CD4-positive, alpha-beta memory T cell (primary cell): ENCODE results near the gene TMEM147. TPM values are rescaled to one million over a fixed set of nuclear protein-coding genes. Genes with fewer than 3 reads are reported as not detected.
A peak's percentile ranks its signal among the peaks of the same experiment; 100 is the strongest.

Experiments
- CTCF ChIA-PET: fragments of 350-600 bp; sonication (Branson Sonifier 250); formaldehyde crosslinking; loops from one replicate; lab custom pipeline; 2021; ENCODE audit warnings: inconsistent platforms; ENCODE audit not compliant: partially characterized antibody; lab: Charles Lee
- POLR2A ChIA-PET: fragments of 350-600 bp; sonication (Branson Sonifier 250); formaldehyde crosslinking; loops from one replicate; lab custom pipeline; 2021; ENCODE audit not compliant: partially characterized antibody; lab: Charles Lee
- DNase-seq, 5 donors: peaks; one replicate each; pipeline versions ENCODE4 v3.0.0 to v3.0.0-alpha.2; 2020 to 2022; ENCODE audit warnings: mixed read lengths in 1 of 5
- H3K27ac ChIP-seq: one replicate; pipeline ENCODE4 v1.7.0; 2013; ENCODE audit warnings: low read depth, low read length
- H3K27me3 ChIP-seq: 2 replicates; pipeline ENCODE4 v1.7.0; 2013; ENCODE audit warnings: mild to moderate bottlenecking, low read length, moderate library complexity; ENCODE audit not compliant: insufficient read depth
- H3K36me3 ChIP-seq: 2 replicates; pipeline ENCODE4 v1.7.0; 2013; ENCODE audit warnings: mild to moderate bottlenecking, low read length, moderate library complexity; ENCODE audit not compliant: insufficient read depth
- H3K4me1 ChIP-seq: 2 replicates; pipeline ENCODE4 v1.7.0; 2013; ENCODE audit warnings: mild to moderate bottlenecking, low read length, moderate library complexity; ENCODE audit not compliant: insufficient read depth
- H3K4me3 ChIP-seq, 2 donors: one replicate each; pipeline ENCODE4 v1.7.0; 2013; ENCODE audit warnings: low read length in 2 of 2, mild to moderate bottlenecking in 1 of 2
- H3K9me3 ChIP-seq, 2 donors: one replicate each; pipeline ENCODE4 v1.7.0; 2013; ENCODE audit warnings: low read length in 2 of 2, control low read depth in 1 of 2; ENCODE audit not compliant: control insufficient read depth in 1 of 2
- H3K27ac Mint-ChIP-seq, 7 donors: one replicate each; pipeline ENCODE4 v1.8.0; 2020 to 2021; ENCODE audit warnings: mixed read lengths in 7 of 7, mild to moderate bottlenecking in 6 of 7, inconsistent platforms in 3 of 7, moderate library complexity in 3 of 7
- H3K27me3 Mint-ChIP-seq, 2 donors: one replicate each; pipeline ENCODE4 v1.8.0; 2020 to 2021; ENCODE audit warnings: mixed read lengths in 2 of 2
- H3K36me3 Mint-ChIP-seq, 2 donors: one replicate each; pipeline ENCODE4 v1.8.0; 2020 to 2021; ENCODE audit warnings: mixed read lengths in 2 of 2, inconsistent platforms in 1 of 2, mild to moderate bottlenecking in 1 of 2
- H3K4me1 Mint-ChIP-seq, 4 donors: one replicate each; pipeline ENCODE4 v1.8.0; 2020 to 2021; ENCODE audit warnings: mixed read lengths in 4 of 4, mild to moderate bottlenecking in 1 of 4
- H3K4me3 Mint-ChIP-seq, 8 donors: one replicate each; pipeline ENCODE4 v1.8.0; 2020 to 2021; ENCODE audit warnings: mixed read lengths in 8 of 8, mild to moderate bottlenecking in 7 of 8, moderate library complexity in 6 of 8, inconsistent platforms in 3 of 8
- H3K9me3 Mint-ChIP-seq, 8 donors: one replicate each; pipeline ENCODE4 v1.8.0; 2020 to 2021; ENCODE audit warnings: mixed read lengths in 8 of 8, mild to moderate bottlenecking in 5 of 8, inconsistent platforms in 3 of 8, moderate library complexity in 1 of 8
- intact Hi-C: fragments of 100-400 bp; cut with micrococcal nuclease; formaldehyde crosslinking; loops from one replicate; pipeline ENCODE4 v1.15.1; 2023
- polyA plus RNA-seq, 2 donors: library from polyadenylated mRNA; unstranded; fragments of 300-500 nt; fragmentation: Illumina TruSeq; gene quantifications; one replicate each; pipeline ENCODE4 v1.2.3, GENCODE V29; 2021
- total RNA-seq, 2 experiments: library from RNA; stranded (reverse); gene quantifications; one replicate each; pipeline ENCODE4 v1.2.3, GENCODE V29; 2021

Gene TMEM147
- total and polyA plus RNA-seq, 4 experiments from 2014 or later = 41.3 to 189 (median 101) TPM

DNA sequence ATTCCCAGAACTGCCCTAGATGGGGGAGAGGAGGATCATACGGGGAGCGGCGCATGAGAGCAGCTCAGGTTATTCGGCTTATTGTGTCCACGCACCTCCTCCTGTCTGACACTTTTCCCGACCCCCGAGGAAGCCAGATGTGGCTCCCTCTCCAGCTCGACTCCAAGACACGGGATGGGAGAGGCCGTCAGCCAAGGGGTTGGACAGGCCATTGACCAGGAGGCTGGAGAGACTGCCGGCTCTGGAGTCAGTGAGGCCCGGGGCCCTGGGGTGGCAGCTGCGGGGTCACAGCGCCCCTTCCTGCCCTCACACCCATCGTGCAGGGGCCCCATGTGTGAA is 34.8 kb upstream of the TMEM147 start:
- ChIA-PET POLR2A (interaction anchor here (0.9 to 1.4 kb wide), 3 partner anchors 15 to 370 kb away, joined by 3 to 4 read pairs (median 3); no protein-coding TSS in a partner anchor), CTCF (interaction anchor here (0.7 to 1.8 kb wide), 23 partner anchors 9 to 444 kb away, joined by 3 to 10 read pairs (median 3); partner anchors contain the start of genes GAPDHS and HSPB6)
- peak overlapping the region in 3 of 8 donors; percentile 75 to 84 (median 80) for H3K4me3 Mint-ChIP-seq
- H3K27me3 ChIP-seq = no peaks in the 10 kb centered on the region
- H3K4me1 Mint-ChIP-seq = peaks cover 10 to 18% (median 13%) of the 10 kb centered on the region in 4 donors
- H3K36me3 Mint-ChIP-seq = no peaks in the 10 kb centered on the region
- H3K36me3 ChIP-seq = no peaks in the 10 kb centered on the region
- DNase-seq = no peak
- no peaks in the 10 kb centered on the region for H3K9me3 ChIP-seq
- peaks cover 20 to 21% of the 10 kb centered on the region in 2 donors for H3K27me3 Mint-ChIP-seq
- no peak overlapping the region for H3K27ac Mint-ChIP-seq
- intact Hi-C loops = loop anchor here (1.0 kb wide), 3 partner anchors 15 to 207 kb away; no protein-coding TSS in a partner anchor
- peaks cover 19% of the 10 kb centered on the region for H3K4me1 ChIP-seq
- peak overlapping the region in 1 of 2 donors; percentile 49 for H3K4me3 ChIP-seq
- no peak overlapping the region for H3K27ac ChIP-seq
- H3K9me3 Mint-ChIP-seq = no peaks in the 10 kb centered on the region

DNA sequence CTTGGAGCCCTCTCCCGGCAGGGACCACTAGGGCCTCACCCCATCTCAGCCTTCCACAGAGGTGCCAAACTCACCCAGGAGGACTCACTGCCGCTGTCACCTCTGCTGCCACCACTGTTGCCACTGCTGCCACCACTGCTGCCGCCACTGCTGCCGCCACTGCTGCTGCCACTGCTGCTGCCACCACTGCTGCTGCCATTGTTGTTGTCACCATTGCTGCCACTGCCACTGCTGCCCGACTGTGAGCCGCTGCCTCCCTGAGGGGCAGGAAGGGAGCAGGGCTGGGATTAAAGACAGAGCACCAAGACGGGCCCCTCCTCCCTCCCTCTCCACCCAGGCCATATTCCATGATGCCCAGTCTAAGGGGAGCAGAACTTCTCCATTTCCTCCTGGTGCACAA is 34.1 kb upstream of the TMEM147 start:
- Mint-ChIP-seq H3K4me3 (peak overlapping the region in 2 of 8 donors; percentile 34 to 51), H3K27ac (peak overlapping the region in 2 of 7 donors; percentile 61 to 70), H3K36me3 (no peaks in the 10 kb centered on the region), H3K27me3 (peaks cover 16 to 19% of the 10 kb centered on the region in 2 donors), H3K9me3 (no peaks in the 10 kb centered on the region), H3K4me1 (peaks cover 10 to 18% (median 13%) of the 10 kb centered on the region in 4 donors)
- no peaks in the 10 kb centered on the region for H3K36me3 ChIP-seq
- no peaks in the 10 kb centered on the region for H3K9me3 ChIP-seq
- H3K27me3 ChIP-seq = no peaks in the 10 kb centered on the region
- peaks cover 19% of the 10 kb centered on the region for H3K4me1 ChIP-seq
- intact Hi-C loops = no loop called here
- no peak overlapping the region for H3K4me3 ChIP-seq
- H3K27ac ChIP-seq = no peak overlapping the region
- ChIA-PET CTCF (interaction anchor here (1.1 to 1.8 kb wide), 9 partner anchors 8 to 68 kb away, joined by 3 to 10 read pairs (median 4); no protein-coding TSS in a partner anchor), POLR2A (no interaction called here)
- DNase-seq = no peak

DNA sequence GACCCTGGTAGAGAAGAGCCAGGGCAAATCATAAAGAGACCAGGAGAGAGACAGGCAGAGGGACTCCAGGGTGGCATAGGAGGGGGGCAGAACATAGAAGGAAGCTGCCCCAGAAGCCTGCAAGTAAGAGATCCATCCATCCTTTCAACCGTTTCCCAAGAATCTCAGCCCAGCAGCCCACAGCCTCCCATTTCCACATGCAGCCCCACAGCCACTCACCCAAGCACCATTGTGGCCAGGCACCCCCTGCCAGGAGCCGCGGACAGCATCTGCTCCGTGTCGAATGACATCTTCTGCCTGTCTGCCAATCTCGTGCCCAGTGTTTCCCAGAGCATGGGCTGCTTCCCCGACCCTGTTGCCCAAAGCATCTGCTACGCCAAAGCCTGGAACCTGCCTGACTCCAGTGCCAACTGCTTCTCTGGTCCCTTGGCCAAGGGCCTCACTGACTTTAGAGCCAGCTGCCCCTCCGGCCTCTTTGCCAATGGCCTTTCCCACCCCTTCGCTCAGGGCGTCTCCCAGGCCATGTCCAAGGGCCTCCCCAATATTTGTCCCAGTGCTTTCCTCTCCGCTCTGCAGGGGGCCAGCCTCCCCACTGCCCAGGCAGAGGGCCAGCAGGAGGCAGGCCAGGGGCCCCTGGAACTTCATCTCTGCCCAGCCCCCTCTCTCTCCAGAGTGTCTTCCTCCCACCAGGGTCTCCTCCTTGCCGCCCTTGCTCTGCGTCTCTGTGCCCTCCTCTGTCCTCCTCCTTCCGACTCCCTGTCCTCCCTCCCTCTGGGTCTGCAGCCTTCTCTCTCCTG is 32.4 kb upstream of the TMEM147 start:
- no peaks in the 10 kb centered on the region for H3K36me3 Mint-ChIP-seq
- peaks cover 10 to 18% (median 13%) of the 10 kb centered on the region in 4 donors for H3K4me1 Mint-ChIP-seq
- H3K9me3 Mint-ChIP-seq = no peaks in the 10 kb centered on the region
- no peak overlapping the region for H3K4me3 Mint-ChIP-seq
- no peak overlapping the region for H3K27ac ChIP-seq
- intact Hi-C loops = no loop called here
- H3K36me3 ChIP-seq = no peaks in the 10 kb centered on the region
- H3K27me3 ChIP-seq = no peaks in the 10 kb centered on the region
- no peaks in the 10 kb centered on the region for H3K9me3 ChIP-seq
- H3K27ac Mint-ChIP-seq = no peak overlapping the region
- H3K27me3 Mint-ChIP-seq = peaks cover 13 to 18% of the 10 kb centered on the region in 2 donors
- no peak overlapping the region for H3K4me3 ChIP-seq
- H3K4me1 ChIP-seq = peaks cover 19% of the 10 kb centered on the region
- POLR2A ChIA-PET = no interaction called here
- DNase-seq = no peak
- CTCF ChIA-PET = no interaction called here

DNA sequence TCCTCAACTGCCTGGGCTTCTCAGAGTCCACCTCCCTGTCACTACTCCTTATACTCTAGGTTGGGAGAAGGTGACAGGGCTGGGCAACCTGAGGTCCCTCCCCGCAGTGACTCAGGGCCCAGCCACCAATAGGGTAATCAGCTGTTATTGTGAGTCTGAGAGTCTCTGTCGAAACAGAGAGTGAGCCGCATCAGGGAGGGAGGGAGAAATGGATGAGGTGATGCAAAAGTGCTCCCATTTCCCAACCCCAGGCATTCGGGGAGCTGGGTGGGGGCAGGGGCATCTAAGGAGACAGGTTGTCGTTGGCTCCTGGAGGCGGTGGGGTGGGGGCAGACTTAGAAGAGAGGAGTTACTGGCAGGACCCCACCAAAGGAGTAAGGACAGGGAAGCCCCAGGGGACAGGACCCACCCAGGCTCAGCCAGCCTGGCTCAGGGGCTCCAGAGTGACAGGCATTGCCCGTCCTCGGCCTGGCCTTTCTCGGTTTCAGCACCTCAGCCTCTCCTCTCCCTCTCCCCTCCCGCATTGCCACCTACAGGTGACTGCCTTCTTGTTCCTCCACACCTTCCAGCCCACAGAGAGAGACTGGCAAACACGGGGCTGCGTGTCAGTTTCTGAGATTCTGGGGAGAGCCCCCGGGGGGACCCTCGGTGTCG is 31.7 kb upstream of the TMEM147 start, which contains the start of gene DMKN:
Gene DMKN, minus strand, starts transcription at position 22 of the 654 bp plus-strand sequence. CDS start 174 bp downstream, outside the sequence.
- intact Hi-C loops = no loop called here
- Mint-ChIP-seq H3K36me3 (no peaks in the 10 kb centered on the region), H3K4me3 (no peak within 1 kb of the TSS), H3K4me1 (peaks cover 8 to 18% (median 13%) of the 10 kb centered on the region in 4 donors), H3K9me3 (no peaks in the 10 kb centered on the region), H3K27ac (no peak within 1 kb of the TSS), H3K27me3 (peaks cover 16 to 18% of the 10 kb centered on the region in 2 donors)
- no peaks in the 10 kb centered on the region for H3K36me3 ChIP-seq
- H3K9me3 ChIP-seq = no peaks in the 10 kb centered on the region
- H3K4me3 ChIP-seq = no peak within 1 kb of the TSS
- H3K27ac ChIP-seq = no peak within 1 kb of the TSS
- POLR2A ChIA-PET = no interaction called here
- no peaks in the 10 kb centered on the region for H3K27me3 ChIP-seq
- DNase-seq = no peak
- peaks cover 19% of the 10 kb centered on the region for H3K4me1 ChIP-seq
- CTCF ChIA-PET = interaction anchor here (0.9 kb wide), 1 partner anchor 78 kb away, joined by 3 read pairs; no protein-coding TSS in a partner anchor

DNA sequence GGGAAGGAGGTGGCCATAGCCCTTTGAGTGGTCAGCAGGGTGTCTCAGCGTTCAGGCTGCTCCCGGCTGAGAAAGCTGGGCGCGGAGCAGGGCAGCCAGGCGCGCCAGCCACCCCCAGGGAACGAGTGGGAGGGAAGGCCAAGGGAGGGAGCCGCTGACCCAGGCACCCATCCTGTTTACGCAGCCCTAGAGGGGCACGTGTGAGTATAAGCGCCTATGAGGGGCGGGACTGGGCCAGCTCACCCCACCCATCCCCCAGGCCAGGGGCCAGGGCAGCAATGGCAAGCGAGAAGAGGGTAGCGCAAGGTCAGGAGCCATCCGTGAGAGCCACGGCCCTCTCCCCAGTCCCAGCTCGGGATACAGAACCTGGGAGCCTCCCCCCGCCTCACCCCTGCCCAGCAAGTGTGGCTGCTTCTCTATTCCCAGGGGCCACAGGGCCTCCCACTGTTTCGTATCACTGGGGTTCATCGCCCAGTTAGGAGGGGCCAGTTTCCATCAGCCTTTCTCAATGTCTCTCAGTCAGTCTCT is 31.1 kb upstream of the TMEM147 start:
- no peak overlapping the region for H3K27ac Mint-ChIP-seq
- no peaks in the 10 kb centered on the region for H3K36me3 Mint-ChIP-seq
- no peak for DNase-seq
- no peak overlapping the region for H3K4me3 Mint-ChIP-seq
- H3K4me1 Mint-ChIP-seq = peaks cover 6 to 15% (median 10%) of the 10 kb centered on the region in 4 donors
- CTCF ChIA-PET = interaction anchor here (0.9 to 1.6 kb wide), 3 partner anchors 8 to 78 kb away, joined by 3 to 4 read pairs (median 3); no protein-coding TSS in a partner anchor
- H3K27ac ChIP-seq = no peak overlapping the region
- no peaks in the 10 kb centered on the region for H3K9me3 ChIP-seq
- H3K4me3 ChIP-seq = no peak overlapping the region
- POLR2A ChIA-PET = no interaction called here
- no peaks in the 10 kb centered on the region for H3K27me3 ChIP-seq
- H3K4me1 ChIP-seq = peaks cover 16% of the 10 kb centered on the region
- H3K9me3 Mint-ChIP-seq = no peaks in the 10 kb centered on the region
- peaks cover 15 to 16% of the 10 kb centered on the region in 2 donors for H3K27me3 Mint-ChIP-seq
- no peaks in the 10 kb centered on the region for H3K36me3 ChIP-seq
- intact Hi-C loops = no loop called here

DNA sequence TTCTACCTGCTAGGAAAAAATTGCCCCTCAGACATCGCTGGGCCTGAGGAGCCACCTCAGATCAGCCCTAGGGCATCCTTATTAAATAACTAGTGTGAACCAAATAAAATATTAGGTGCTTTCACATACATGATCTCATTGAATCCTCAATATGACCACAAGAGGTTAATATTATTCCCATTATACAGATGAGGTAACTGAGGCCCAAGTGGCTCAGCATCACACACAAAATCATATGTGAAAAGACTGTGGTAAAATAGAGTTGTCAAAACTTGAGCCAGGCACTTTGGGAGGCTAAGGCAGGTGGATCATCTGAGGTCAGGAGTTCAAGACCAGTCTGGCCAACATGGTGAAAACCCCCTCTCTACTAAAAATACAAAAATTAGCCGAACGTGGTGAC is 29.1 kb upstream of the TMEM147 start:
- Mint-ChIP-seq H3K4me1 (no peaks in the 10 kb centered on the region), H3K27ac (no peak overlapping the region), H3K4me3 (no peak overlapping the region), H3K36me3 (no peaks in the 10 kb centered on the region), H3K9me3 (no peaks in the 10 kb centered on the region), H3K27me3 (peaks cover 11 to 12% of the 10 kb centered on the region in 2 donors)
- H3K4me1 ChIP-seq = no peaks in the 10 kb centered on the region
- ChIA-PET POLR2A (no interaction called here), CTCF (interaction anchor here (1.3 to 1.9 kb wide), 4 partner anchors 10 to 110 kb away, joined by 3 to 4 read pairs (median 4); no protein-coding TSS in a partner anchor)
- H3K27me3 ChIP-seq = no peaks in the 10 kb centered on the region
- no peak for DNase-seq
- no peaks in the 10 kb centered on the region for H3K9me3 ChIP-seq
- H3K27ac ChIP-seq = no peak overlapping the region
- no peaks in the 10 kb centered on the region for H3K36me3 ChIP-seq
- H3K4me3 ChIP-seq = no peak overlapping the region
- intact Hi-C loops = no loop called here
